ENCODE data around the gene SPPL3.

GRCh38 chr12:120866108-120866507, 38.0 kb downstream of the SPPL3 start:
- TF ChIP-seq EZH2 (IDR thresholded peaks at IDR 0.05; ENCODE audit: borderline replicate concordance, low read length) (no peak), CTCF (conservative IDR thresholded peaks at IDR 0.05 in 1 of 2, IDR thresholded peaks at IDR 0.05 in 1 of 2; ENCODE audit: extremely low read depth in 1 of 2, insufficient read depth in 1 of 2, low read depth in 1 of 2, low read length in 2 of 2) (no peak)

All from mammary epithelial cell (primary cell).